GM18951 (cell line): ENCODE results near the gene PPP1R15A.
"Not testable (repeated sequence)": the region's sequence is repeated elsewhere in the genome, so short reads cannot be mapped to it uniquely, and the experiment has no call there.

ENCODE experiments used
- POLR2A ChIP-seq: IDR thresholded peaks from 4 replicates; pipeline ENCODE4 v1.6.1; 2011; ENCODE audit warnings: mild to moderate bottlenecking; ENCODE audit not compliant: insufficient read length, insufficient read depth; ENCODE audit errors: extremely low read depth
- in situ Hi-C: fragments of 300-500 bp; cut with MboI; formaldehyde crosslinking; loops from one replicate; pipeline ENCODE4 v1.12.0; 2022; ENCODE audit warnings: low sequenced_read_pairs, mixed read lengths, inconsistent platforms; ENCODE audit not compliant: unreplicated experiment

PPP1R15A gene

GRCh38 chr19:48845384-48845783, 26.8 kb upstream of the PPP1R15A start:
- in situ Hi-C loops, result no loop called here
- TF ChIP-seq POLR2A, result no peak

DNA sequence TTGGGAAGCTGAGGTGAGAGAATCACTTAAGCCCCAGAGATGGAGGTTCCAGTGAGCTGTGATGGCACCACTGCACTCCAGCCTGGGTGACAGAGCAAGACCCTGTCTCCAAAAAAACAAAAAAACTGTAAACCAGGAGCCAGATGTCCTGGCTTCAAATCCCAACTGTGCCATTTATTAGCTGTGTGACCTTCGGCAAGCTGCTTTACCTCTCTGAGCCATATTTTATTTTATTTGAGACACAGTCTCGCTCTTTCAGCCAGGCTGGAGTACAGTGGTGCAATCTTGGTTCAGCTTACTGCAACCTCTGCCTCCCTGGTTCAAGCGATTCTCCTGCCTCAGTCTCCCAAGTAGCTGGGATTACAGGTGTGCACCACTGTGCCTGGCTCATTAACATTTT, 25.6 kb upstream of the PPP1R15A start:
- in situ Hi-C loops, result not testable (repeated sequence)

DNA sequence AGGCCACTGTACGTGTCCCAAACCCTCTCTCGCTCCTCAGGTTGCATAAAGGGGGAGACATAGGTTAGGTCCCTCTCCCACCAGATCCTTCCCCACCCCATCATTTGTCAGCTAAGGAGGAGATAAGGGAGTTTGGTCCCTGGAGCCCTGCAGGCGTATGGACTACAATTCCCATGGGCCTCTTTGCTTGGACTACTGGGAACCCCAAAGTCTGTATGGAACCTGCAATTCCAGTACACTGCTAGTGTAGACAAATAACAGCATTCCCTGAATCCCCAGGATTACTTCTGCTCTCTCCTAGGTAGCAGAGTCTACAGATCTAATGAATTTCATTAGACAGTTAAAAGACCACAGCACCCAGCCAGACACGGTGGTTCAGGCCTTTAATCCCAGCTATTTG, 19.9 kb upstream of the PPP1R15A start:
- TF ChIP-seq POLR2A, result no peak
- in situ Hi-C loops, result no loop called here

- in situ Hi-C loops, result no loop called here
- TF ChIP-seq POLR2A, result no peak
Measured at GRCh38 chr19:48853483-48853882, 18.7 kb upstream of the PPP1R15A start.

GRCh38 chr19:48854103-48854502, 18.1 kb upstream of the PPP1R15A start:
- TF ChIP-seq POLR2A, result no peak
- in situ Hi-C loops, result no loop called here

GRCh38 chr19:48856921-48857320, 15.3 kb upstream of the PPP1R15A start:
- in situ Hi-C loops, result no loop called here
- no peak for TF ChIP-seq POLR2A

DNA sequence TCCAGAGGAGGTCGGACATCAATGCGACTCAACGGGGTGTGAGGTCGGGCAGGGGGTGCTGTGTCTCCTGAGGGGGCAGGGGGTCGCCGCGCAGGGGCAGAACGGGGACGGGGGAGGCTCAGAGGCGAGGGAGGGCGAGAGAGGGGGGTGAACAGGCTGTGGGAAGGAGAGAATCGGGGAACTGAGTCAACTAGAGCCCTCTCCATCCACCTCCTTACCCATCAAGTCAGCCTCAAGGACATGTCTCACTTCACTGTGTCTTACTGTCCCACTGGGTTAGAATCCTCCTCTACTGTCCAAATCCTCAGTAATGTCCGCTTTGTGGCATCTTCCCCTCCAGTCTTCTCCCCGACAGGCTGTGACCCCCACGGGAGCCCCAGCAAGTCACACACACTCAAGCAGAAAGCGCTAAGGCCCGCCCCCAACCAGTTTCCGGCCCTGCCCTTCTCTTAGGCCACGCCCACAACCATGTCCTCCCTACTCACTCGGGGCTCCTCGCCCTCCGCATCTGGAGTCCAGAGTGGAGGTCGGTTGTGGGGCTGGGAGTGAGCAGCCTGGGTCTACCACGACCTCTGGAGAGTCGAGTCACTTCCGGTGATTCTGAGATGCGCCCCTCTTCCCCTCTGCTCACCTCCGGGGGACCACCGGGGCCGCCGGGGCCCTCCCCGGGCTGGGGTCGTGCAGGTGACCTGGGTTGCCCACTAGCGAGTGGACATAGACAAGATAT, 13.1 kb upstream of the PPP1R15A start:
- peak; percentile 54 for TF ChIP-seq POLR2A
- in situ Hi-C loops, result no loop called here

DNA sequence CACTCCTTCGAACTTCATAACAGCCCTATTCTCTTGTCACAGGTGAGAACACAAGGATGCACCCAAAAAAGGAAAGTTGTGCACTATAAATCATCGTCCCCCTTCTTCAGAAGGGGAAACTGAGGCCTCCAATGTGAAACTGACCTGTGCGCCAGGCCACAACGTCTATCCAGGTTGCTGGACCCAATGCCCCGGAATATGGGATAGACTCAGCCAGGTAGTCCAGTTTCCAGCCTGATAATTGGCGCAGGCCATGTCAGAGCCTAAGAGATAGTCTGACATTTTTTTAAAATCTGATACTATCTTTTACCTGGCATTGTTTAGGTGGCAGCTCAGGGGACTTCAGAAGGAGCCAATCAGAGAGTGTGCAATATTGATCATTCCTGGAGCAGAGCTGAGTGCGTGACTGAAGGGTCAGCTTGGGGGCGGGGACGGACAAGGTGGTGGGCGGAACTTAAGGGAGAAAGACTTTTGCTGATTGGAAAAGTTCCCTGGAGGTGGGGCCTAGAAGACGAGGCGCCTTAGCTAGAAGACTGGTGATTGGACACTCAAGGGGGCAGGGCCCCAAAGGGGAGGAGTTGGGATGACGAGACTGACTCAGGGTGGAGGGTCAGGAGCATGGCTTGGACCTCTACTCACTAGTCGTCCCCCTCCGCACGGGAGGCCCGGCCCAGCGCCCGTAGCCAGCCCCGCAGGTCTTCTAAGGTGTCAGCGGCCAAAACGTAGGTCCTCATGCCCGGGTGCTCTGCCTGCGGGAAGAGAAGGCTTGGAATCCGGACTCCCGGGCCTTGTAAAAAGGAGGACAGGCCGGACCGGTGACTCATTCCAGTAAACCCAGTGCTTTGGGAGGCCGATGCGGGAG, 12.3 kb upstream of the PPP1R15A start:
- TF ChIP-seq POLR2A, result peak; percentile 43
- in situ Hi-C loops, result no loop called here

GRCh38 chr19:48861313-48861712, 10.9 kb upstream of the PPP1R15A start:
- in situ Hi-C loops, result no loop called here
- no peak for TF ChIP-seq POLR2A

DNA sequence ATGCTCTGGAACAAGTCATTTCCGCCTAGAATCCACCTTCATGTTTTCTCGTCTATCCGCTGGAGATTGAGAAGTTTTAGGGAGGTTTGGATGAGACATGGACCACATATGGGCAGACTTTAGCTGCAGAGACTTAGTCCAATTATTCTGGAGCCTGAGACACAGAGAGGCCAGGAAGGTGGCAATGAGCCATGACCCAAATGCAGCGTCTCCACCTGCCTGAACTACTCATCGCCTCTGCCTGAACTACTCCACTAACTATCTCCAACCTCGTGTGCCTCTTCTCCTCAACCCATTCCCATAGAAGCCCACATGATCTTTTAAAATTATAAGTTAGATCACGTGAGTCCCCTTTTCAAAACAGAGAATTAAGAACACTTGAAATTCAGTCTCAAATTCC, 9.4 kb upstream of the PPP1R15A start:
- no peak for TF ChIP-seq POLR2A
- in situ Hi-C loops, result no loop called here

GRCh38 chr19:48866692-48867091, 5.5 kb upstream of the PPP1R15A start:
- in situ Hi-C loops, result no loop called here
- TF ChIP-seq POLR2A, result no peak

DNA sequence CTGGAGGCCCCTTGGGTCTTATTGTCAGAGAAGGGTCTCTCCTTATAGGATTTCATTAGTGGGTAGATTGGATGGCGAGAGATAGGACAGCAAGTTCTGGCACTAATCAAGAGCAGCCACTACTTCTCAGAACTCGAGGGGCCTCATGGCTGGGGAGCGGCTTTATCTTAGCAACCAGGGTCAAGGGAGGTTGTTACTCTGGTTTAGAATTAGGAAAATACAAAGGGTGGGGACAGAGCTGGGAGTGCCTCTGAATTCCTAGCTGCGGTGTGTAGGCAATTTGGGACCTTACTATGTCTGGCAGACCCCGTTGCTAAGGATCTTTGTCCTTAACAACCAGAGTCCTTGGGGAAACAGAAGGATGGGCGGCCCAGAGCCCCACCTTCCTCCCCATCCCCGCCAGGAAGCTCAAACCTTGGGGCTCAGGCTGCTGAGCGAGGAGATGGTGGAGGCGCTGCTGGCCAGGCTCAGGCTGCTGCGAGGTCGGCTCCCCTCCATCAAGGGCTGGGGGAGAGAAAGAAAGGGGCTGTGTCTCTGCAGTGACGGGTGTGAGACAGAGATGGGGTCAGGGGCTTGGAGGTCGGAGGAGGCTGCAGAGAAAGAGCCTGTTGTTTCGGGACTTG, 5.0 kb upstream of the PPP1R15A start:
- in situ Hi-C loops, result no loop called here
- no peak for TF ChIP-seq POLR2A

DNA sequence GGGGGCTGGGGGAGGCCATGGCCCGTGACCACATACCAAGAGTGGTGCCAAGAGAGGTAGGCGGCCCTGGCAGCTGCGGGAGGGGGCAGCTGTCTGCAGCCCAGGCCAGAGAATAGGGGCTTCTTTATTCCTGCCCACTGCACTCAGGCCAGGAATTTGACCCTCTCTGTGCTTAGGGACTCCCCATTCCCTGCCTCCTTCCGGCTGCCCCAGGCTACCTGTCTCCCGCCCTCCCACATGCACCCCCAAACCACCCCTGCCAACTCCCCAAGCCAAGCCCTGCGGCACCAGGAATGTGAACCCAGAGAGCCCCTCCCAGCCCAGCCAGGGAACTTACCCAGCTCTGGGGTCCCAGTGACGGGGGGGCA, 4.5 kb upstream of the PPP1R15A start:
- in situ Hi-C loops, result no loop called here
- no peak for TF ChIP-seq POLR2A

GRCh38 chr19:48868114-48868886, 3.9 kb upstream of the PPP1R15A start, which contains the start of gene PLEKHA4:
Gene PLEKHA4, minus strand, starts transcription at chr19:48868617. Its CDS starts 997 bp downstream, at chr19:48867620.
- no peak for TF ChIP-seq POLR2A
- in situ Hi-C loops, result no loop called here
